ENCODE measurements around the gene KCNQ1.

KCNQ1 gene

DNA sequence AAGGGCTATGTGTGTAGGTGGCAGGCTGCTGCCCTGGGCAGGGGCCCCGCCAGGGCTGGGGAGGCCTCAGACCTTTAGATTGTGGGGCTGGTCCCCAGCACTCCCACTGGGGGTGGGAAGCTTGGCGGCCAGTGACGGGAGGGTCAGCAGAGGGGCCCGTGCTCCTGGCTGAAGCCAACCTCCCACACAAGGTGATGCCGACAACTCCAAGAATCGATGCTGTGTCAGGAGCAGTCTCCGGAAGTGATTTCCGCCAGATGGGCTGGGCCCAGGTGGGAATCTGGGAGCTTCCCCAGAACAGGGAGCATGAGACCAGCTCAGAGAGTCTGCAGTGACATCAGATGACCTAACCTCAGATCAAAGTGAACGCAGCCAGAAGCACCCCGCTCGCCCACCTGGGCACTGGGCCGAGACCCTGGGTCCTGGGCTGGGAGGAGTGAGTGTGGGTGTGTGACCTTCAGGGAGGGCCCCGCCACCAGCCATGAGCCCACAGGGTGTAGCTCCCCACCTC, 8.2 kb upstream of the KCNQ1 start:
- no peak overlapping the region for H3K4me3 ChIP-seq (ENCODE audit: low read depth, low read length)
- DNase-seq (ENCODE audit: low read depth), result no peak

DNA sequence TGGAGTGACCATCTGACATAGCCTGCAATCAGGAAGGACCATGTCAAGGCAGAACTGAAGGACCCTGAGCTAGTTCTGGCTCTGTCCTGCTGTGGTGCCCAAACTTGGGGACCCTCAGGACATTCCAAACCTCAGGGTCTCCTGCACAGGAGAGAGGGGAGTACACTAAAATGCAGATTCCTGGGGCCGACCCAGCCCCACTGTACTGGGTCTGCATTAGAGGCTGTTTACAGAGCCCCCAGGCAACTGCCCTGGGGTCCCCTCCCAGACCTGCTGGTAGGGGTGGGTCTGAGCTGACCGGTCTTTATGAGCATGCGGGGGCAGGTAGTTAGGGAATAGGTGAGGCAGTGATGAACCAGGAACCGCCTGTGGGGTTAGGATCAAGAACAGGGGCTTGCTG, 7.3 kb upstream of the KCNQ1 start:
- no peak overlapping the region for H3K4me3 ChIP-seq (ENCODE audit: low read depth, low read length)
- DNase-seq (ENCODE audit: low read depth), result no peak

DNA sequence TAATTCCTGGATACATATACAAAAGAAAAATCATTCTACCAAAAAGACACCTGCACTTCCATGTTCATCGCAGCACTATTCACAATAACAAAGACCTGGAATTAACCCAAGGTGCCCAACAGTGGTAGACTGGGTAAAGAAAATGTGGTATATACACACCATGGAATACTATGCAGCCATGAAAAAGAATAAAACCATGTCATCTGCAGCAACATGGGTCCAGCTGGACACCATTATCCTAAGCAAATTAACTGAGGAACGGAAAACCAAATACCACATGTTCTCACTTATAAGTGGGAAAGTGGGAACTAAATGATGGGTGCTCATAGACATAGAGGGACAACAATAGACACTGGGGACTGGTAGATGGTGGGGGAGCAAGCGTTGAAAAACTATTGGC, 5.0 kb upstream of the KCNQ1 start:
- H3K4me3 ChIP-seq (ENCODE audit: low read depth, low read length), result no peak overlapping the region
- no peak for DNase-seq (ENCODE audit: low read depth)

- no peak overlapping the region for H3K4me3 ChIP-seq (ENCODE audit: low read depth, low read length)
- DNase-seq (ENCODE audit: low read depth), result no peak
These were observed 4.2 kb upstream of the KCNQ1 start for GRCh38 chr11:2440646-2441045.

- no peak overlapping the region for H3K4me3 ChIP-seq (ENCODE audit: low read depth, low read length)
- no peak for DNase-seq (ENCODE audit: low read depth)
These were observed 3.6 kb upstream of the KCNQ1 start for GRCh38 chr11:2441171-2441570.

DNA sequence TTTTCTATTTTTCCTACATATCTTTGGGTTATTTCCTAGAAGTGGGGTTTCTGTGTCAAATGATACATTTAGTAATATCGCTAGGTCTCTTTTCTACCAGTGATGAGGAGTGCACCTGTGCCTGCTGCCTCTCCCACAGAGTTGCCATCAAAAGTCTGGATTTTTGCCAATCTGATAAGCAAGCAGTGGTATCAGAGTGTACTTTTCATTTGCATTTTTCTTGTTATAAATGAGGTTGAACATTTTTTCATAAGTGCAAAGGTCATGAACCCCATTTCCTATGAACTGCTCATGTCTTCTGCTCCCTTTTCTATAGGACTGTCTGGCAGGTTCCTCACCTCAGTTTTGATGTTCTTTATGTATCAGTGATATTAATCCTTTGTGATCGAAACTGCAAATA, 2.2 kb upstream of the KCNQ1 start:
- DNase-seq (ENCODE audit: low read depth), result no peak

DNA sequence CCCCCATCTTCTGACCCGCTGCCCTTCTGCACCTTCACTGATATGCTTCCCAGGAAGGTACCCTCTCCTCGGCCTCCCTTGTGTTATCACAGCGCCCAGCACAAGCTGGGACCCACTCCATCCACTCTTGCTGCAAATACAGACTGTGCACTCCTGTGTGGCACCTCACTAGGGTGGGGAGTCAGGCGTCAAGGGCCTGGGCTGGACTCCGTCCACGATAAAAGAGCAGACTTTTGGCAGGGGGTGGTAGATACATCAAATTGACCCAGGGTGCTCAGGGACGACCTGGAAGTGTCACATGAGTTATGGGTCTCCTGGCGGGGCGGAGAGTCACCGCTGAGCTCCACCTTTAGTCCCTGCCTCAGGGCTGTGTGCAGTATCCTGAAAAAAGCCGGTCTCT, 1.4 kb upstream of the KCNQ1 start:
- no peak for DNase-seq (ENCODE audit: low read depth)
- no peak overlapping the region for H3K4me3 ChIP-seq (ENCODE audit: low read depth, low read length)

More for the DNA sequence above, 2.2 kb upstream of the KCNQ1 start:
- no peak overlapping the region for H3K4me3 ChIP-seq (ENCODE audit: low read depth, low read length)

- no peak within 1 kb of the TSS for H3K4me3 ChIP-seq (ENCODE audit: low read depth, low read length)
- DNase-seq (ENCODE audit: low read depth), result no peak
These were observed 657 bp upstream of the KCNQ1 start, which contains the start of gene TRPM5 for GRCh38 chr11:2443881-2444820. TSS of gene TRPM5 (minus strand) at chr11:2444514. CDS start at chr11:2423036, 21,478 bp downstream.

- H3K4me3 ChIP-seq (ENCODE audit: low read depth, low read length), result no peak overlapping the region
- no peak for DNase-seq (ENCODE audit: low read depth)
These were observed 1.1 kb downstream of the KCNQ1 start for GRCh38 chr11:2445746-2446551.

DNA sequence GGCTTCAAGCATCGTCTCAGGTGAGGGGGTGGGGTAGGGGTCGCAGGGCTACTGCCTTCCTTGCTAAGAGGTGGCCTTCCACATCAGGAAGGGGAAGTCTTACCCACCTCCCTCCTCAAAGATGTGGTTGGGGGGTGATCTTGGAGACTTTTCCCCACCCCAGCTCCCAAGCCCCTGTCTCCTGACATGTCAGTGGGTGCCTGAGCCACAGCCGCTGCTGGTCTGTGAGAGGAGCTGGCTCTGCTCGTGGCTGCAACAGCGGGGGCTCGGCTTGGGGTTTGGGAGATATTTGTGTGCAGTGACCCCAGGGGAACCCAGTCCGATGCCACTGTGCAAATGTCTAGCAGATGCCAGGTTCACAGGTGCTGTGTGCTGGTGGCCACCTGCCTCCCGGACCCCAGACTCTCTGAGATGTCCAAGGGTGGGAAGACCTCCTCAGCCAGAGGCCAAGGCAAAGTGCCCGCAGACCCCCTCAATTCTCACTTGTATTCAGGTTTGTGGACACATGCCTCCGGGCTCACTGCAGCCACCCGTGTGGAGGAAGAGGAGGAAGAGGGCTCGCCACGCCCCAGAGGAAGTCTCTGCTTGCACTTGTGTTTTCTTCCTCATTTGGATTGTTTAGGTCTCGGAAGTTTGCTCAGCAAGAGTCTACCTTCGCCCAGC, 1.9 kb downstream of the KCNQ1 start:
- no peak for DNase-seq (ENCODE audit: low read depth)
- no peak overlapping the region for H3K4me3 ChIP-seq (ENCODE audit: low read depth, low read length)

- H3K4me3 ChIP-seq (ENCODE audit: low read depth, low read length), result no peak overlapping the region
- DNase-seq (ENCODE audit: low read depth), result no peak
These were observed 2.6 kb downstream of the KCNQ1 start for GRCh38 chr11:2447253-2447950.

GRCh38 chr11:2447951-2448650, 3.3 kb downstream of the KCNQ1 start:
- DNase-seq (ENCODE audit: low read depth), result no peak
- H3K4me3 ChIP-seq (ENCODE audit: low read depth, low read length), result no peak overlapping the region

GRCh38 chr11:2448661-2449547, 4.1 kb downstream of the KCNQ1 start:
- no peak for DNase-seq (ENCODE audit: low read depth)
- H3K4me3 ChIP-seq (ENCODE audit: low read depth, low read length), result no peak overlapping the region

DNA sequence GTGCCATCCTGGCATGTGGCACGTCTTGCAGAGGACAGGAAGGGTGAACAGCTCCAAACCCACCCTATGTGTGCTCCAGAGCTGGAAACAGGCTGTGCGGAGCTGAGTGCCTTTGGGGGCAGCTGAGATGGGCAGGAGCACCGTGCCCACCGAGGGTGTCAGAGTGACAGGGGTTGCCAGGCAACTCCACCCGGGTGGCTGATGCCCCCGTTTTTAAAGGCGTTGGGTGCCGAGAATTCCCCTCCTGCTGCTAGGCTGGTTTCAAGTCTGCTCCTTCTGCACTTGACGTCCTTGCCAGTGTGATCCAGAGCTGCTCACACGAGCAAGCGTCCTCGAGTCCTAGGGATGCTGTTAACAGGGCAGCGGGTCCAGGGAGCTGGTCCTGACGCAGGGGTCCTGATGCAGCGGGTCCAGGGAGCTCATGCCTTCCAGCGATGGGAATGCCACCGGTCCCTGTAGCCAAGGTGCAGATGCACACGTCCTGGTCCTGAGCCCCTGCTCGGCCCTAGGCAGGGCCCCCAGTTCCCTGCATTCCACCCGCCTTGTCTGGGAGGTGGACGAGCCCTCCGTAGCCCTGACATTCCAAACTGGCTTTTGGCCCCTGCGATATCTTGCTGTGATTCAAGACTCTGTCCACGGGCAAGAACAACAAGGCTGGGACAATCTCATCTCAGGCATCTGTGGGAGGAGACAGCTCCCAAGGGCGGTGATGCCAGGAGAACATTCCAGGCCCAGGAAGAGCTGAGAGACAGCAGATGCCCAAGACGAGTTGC, 4.9 kb downstream of the KCNQ1 start:
- DNase-seq (ENCODE audit: low read depth), result no peak
- no peak overlapping the region for H3K4me3 ChIP-seq (ENCODE audit: low read depth, low read length)

- no peak overlapping the region for H3K4me3 ChIP-seq (ENCODE audit: low read depth, low read length)
- DNase-seq (ENCODE audit: low read depth), result no peak
These were observed 5.7 kb downstream of the KCNQ1 start for GRCh38 chr11:2450321-2451041.

DNA sequence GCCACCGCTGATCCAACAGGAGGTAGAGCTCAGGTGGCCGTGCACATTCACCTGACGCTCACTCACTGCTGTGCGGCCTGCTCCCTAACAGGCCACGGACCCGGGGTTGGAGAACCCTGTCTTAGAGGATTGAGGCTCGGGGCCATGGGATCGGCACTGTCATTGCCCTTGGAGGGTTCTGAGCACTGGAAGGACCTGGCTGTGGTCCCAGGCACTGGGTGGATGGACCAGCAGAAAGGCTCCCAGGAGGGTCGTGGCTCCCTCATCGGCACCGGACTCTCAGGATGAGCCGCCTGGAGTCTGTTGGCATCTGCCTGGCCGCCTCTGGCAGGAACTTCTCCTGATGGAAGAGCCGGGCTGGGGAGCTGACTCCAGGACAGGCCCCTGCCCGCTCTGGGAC, 6.5 kb downstream of the KCNQ1 start:
- DNase-seq (ENCODE audit: low read depth), result no peak
- no peak overlapping the region for H3K4me3 ChIP-seq (ENCODE audit: low read depth, low read length)

Data from skeletal muscle cell (primary cell).